Type B pancreatic cell (in vitro differentiated cells): ENCODE measurements around the gene CYFIP1. TPM values are rescaled to one million over a fixed set of nuclear protein-coding genes. Genes with fewer than 3 reads are reported as not detected.
A peak's percentile ranks its signal among the peaks of the same experiment; 100 is the strongest.

Experiments
- DNase-seq: peaks from one replicate; pipeline ENCODE4 v3.0.0; 2021; ENCODE audit warnings: mixed read lengths; ENCODE audit not compliant: unreplicated experiment; ENCODE audit errors: extremely low spot score
- H3K27ac Mint-ChIP-seq: 2 replicates; pipeline ENCODE4 v1.8.0; 2021; ENCODE audit warnings: mild to moderate bottlenecking, mixed read lengths
- H3K27me3 Mint-ChIP-seq: 2 replicates; pipeline ENCODE4 v1.8.0; 2021; ENCODE audit warnings: mixed read lengths
- H3K36me3 Mint-ChIP-seq: 2 replicates; pipeline ENCODE4 v1.8.0; 2021; ENCODE audit warnings: mixed read lengths
- H3K4me1 Mint-ChIP-seq: one replicate; pipeline ENCODE4 v1.8.0; 2021; ENCODE audit warnings: mixed read lengths; ENCODE audit not compliant: unreplicated experiment
- H3K4me3 Mint-ChIP-seq: 2 replicates; pipeline ENCODE4 v1.8.0; 2021; ENCODE audit warnings: mild to moderate bottlenecking, mixed read lengths
- H3K9me3 Mint-ChIP-seq: 2 replicates; pipeline ENCODE4 v1.8.0; 2021; ENCODE audit warnings: mixed read lengths
- total RNA-seq: library from RNA; stranded (reverse); gene quantifications from 2 replicates; pipeline ENCODE4 v1.2.1, GENCODE V29; 2021; ENCODE audit warnings: low replicate concordance
- TF ChIP-seq, protein P1 (sequence below): fragments of 200-600 bp; sonication (generic); conservative IDR thresholded peaks from 2 replicates; pipeline ENCODE4 v1.5.0; 2021; ENCODE audit warnings: antibody characterized with exemption, mild to moderate bottlenecking

Gene CYFIP1
- total RNA-seq, 1 donor from 2014 or later = 108 TPM

DNA sequence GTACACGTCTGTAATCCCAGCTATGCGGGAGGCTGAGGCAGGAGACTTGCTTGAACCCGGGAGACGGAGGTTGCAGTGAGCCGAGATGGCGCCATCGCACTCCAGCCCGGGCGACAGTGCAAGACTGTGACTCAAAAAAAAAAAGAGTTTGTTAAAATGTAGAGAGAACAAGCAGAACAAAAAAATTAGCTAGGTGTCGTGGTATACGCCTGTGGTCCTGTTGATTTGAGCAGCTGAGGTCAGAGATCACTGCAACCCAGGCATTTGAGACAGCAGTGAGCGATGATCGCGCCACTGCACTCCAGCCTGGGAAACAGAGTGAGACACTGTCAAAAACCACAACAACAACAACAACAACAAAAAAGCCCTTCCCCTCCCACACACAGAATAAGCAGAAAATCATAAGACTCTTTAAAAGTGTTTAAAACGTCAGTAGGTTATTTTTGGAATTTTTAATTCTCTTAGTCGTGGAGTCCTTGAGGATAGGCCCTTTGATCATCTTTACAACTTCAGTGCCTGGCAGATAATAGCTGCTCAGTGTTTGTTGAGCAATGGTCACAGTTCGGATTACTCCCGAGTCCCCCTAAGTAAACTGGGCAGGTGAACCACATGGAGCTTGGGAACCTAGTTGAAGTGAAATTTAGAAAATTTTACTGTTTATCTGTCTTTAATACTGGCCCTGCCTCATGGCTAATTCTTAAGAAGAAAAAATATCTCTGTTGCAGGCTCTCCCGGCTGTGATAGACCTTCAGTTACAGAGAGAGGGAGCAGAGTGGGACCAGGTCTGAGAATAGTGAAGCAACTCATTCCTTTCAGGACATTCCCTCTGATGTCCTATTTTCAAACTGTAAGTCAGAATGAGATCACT, 135.5 kb downstream of the CYFIP1 start:
- peaks cover 27% of the 10 kb centered on the region for H3K4me1 Mint-ChIP-seq
- no peaks in the 10 kb centered on the region for H3K9me3 Mint-ChIP-seq
- H3K27ac Mint-ChIP-seq = peak overlapping the region; percentile 39
- H3K4me3 Mint-ChIP-seq = no peak overlapping the region
- no peak for DNase-seq
- no peaks in the 10 kb centered on the region for H3K27me3 Mint-ChIP-seq
- H3K36me3 Mint-ChIP-seq = peaks cover 24% of the 10 kb centered on the region
- TF ChIP-seq, protein P1, sequence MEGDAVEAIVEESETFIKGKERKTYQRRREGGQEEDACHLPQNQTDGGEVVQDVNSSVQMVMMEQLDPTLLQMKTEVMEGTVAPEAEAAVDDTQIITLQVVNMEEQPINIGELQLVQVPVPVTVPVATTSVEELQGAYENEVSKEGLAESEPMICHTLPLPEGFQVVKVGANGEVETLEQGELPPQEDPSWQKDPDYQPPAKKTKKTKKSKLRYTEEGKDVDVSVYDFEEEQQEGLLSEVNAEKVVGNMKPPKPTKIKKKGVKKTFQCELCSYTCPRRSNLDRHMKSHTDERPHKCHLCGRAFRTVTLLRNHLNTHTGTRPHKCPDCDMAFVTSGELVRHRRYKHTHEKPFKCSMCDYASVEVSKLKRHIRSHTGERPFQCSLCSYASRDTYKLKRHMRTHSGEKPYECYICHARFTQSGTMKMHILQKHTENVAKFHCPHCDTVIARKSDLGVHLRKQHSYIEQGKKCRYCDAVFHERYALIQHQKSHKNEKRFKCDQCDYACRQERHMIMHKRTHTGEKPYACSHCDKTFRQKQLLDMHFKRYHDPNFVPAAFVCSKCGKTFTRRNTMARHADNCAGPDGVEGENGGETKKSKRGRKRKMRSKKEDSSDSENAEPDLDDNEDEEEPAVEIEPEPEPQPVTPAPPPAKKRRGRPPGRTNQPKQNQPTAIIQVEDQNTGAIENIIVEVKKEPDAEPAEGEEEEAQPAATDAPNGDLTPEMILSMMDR = no peak

DNA sequence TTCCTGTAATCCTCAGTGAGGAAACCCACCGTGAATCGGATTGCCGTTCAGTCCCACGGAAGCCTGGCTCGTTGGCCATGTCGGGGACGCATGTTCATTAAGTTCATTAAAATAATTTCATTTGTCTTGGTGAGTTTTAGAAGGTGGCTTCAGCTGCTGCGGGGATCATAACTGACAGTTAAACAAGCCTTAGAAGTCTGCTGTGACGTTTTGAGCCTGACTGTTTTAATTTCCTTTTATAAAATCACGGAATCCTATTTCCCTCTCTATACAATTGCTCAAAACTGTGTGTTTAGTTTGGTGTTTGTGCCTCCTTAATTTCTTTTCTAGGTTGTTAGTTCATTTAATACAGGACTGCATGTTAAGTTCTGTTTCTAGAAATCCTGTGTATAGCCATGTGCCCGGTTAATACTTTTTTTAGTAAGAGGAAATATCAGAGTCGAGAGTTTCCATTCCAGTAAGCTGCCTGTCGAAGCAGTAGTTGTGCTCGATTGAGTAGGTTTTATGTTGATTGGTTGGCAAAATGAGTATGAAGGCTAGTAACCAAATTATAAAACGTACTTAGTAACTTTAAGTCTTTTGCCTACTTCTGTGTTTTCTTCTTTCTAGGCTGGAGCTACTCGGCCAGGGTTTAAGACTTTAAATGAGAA, 141.0 kb downstream of the CYFIP1 start:
- peaks cover 9% of the 10 kb centered on the region for H3K4me1 Mint-ChIP-seq
- H3K9me3 Mint-ChIP-seq = no peaks in the 10 kb centered on the region
- peak overlapping the region; percentile 98 for H3K27ac Mint-ChIP-seq
- no peaks in the 10 kb centered on the region for H3K27me3 Mint-ChIP-seq
- peak overlapping the region; percentile 95 for H3K4me3 Mint-ChIP-seq
- no peak for DNase-seq
- H3K36me3 Mint-ChIP-seq = peaks cover 13% of the 10 kb centered on the region
- TF ChIP-seq, protein P1 = no peak

DNA sequence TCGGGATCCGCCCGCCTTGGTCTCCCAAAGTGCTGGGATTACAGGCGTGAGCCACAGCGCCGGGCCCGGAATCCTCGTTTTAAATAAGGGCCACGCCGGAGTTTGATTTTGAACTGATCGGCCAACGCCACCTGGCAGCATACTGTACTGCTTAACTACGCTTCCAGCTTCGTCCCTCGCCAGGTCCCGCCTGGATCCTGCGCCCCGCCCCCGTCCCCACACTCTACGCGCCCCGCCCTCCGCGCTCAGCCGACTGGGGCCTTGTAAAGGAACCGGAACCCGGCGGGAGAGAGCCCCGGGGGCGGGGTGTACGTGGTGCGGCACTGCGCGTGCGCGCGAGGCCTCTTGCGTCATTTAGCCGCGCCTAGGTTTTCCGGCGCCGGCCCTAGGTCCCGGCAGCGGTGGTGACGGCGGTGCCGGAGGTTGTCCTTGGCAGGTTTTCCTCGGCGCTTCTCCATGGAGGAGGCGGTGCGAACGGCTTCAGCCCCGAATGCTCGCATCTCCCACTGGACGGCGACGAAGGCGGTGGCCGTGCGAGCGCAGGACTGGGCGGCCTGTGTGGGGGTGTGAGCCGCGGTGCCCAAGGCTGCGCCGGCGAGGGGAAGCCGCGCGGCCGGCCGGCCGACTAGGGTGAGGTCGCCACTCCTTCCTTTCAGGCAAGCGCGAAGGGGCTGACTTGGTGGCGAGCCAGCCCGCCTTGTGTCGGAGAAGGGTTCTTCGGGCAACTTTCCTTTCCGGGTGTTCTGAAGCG, 141.7 kb downstream of the CYFIP1 start, which contains the start of gene NIPA2:
Gene NIPA2, plus strand, starts transcription at position 375 of the 751 bp plus-strand sequence. CDS start 13,066 bp downstream, outside the sequence.
- Mint-ChIP-seq H3K27ac (peak within 1 kb of the TSS; percentile 98), H3K9me3 (no peaks in the 10 kb centered on the region), H3K27me3 (no peaks in the 10 kb centered on the region), H3K4me3 (peak within 1 kb of the TSS; percentile 95), H3K36me3 (peaks cover 13% of the 10 kb centered on the region), H3K4me1 (peaks cover 9% of the 10 kb centered on the region)
- peak; percentile 100 for DNase-seq
- TF ChIP-seq, protein P1 = peak; percentile 40

DNA sequence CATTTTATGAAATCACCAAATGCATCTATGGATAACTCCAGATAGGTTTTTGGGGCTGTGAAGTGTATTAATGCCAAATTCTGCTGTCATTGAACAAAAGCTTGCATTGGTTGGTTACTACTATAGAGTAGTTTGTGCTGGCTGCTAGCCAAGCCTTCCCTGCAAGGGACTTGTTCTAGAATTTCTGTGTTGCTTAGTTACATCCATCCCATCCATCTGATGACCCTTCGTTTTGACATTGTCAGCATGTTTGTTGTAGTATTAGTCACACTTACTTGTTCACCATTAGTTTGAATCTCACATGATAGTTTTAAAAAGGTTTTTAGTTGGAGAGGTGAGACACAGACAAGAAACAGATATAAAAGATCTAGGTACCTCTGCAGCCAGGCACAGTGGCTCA, 148.7 kb downstream of the CYFIP1 start:
- Mint-ChIP-seq H3K27me3 (no peaks in the 10 kb centered on the region), H3K36me3 (no peaks in the 10 kb centered on the region), H3K4me3 (no peak overlapping the region), H3K27ac (peak overlapping the region; percentile 19), H3K4me1 (peaks cover 6% of the 10 kb centered on the region), H3K9me3 (no peaks in the 10 kb centered on the region)
- TF ChIP-seq, protein P1 = no peak
- no peak for DNase-seq

DNA sequence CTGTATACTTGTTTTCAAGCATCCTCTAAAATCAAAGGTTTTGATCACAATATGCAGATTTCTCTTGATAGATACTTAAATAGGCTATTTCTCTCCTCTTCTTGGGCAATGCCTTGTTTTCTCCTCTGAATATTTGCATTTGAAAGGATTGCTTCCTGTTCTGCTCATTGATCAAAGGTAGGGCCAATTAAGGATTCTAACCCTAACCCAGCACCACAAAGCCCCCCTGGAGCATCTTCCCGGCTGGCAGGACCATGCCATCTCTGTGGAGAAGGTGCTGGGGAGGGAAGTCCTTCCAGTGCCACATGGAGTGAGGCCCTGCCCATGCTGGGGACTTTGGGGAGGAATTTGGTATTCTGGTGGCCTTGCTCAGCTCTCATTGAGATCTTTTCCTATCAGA, 153.0 kb downstream of the CYFIP1 start:
- Mint-ChIP-seq H3K4me1 (peaks cover 6% of the 10 kb centered on the region), H3K4me3 (no peak overlapping the region), H3K27me3 (no peaks in the 10 kb centered on the region), H3K27ac (no peak overlapping the region), H3K36me3 (peaks cover 2% of the 10 kb centered on the region), H3K9me3 (no peaks in the 10 kb centered on the region)
- DNase-seq = no peak
- TF ChIP-seq, protein P1 = no peak
